ENCODE data around the gene FCGR2B.
"Not testable (repeated sequence)": the region's sequence is repeated elsewhere in the genome, so short reads cannot be mapped to it uniquely, and the experiment has no call there.

The FCGR2B gene

GRCh38 chr1:161706482-161707347 lies 43.8 kb downstream of the FCGR2B start, which contains the start of gene FCRLA:
Gene FCRLA, plus strand, starts transcription at chr1:161707229. Its CDS starts 36 bp downstream, at chr1:161707265.
- peak; percentile 51 to 82 (median 70) for DNase-seq

DNA sequence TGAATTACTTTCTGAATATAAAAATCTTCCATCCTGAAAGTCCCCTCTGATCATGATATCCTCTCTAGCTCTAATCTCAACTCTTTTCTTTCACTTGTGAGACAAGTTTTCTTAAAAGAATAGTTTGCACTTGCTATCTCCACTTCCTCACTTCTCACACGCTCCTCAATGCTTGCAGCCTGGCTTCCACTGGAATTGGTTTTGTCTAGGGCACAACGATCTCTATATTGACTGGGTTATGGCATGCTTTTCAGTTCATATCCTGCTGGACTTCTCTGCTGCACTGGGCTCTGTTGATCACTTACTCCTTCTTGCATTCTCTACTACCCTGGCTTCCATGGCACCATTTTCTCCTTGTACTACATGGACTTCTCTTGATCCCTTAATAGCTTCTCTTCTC lies 44.6 kb downstream of the FCGR2B start:
- DNase-seq, result no peak

DNA sequence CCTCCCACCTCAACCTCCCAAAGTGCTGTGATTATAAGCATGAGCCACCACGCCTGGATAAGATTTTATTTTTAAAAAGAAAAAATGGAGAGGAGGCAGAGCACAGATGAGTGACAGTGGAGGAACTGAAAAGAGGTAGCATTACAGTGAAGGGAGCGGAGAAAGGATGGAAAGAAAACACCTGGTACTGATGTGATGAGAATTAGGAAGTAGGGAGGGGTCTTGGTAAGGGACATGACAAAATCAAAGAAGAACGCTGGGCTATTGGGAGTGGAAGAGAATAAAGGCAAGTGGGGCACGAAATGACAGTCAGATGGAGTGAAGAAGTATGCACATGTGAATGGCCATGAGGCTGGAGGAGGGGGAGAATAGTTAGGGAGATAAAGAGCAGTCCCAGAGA lies 46.4 kb downstream of the FCGR2B start:
- DNase-seq, result no peak

- no peak for DNase-seq
Measured at GRCh38 chr1:161710560-161710959, 47.6 kb downstream of the FCGR2B start.

- peak; percentile 41 to 81 (median 60) for DNase-seq
Measured at GRCh38 chr1:161718559-161719324, 55.8 kb downstream of the FCGR2B start.

GRCh38 chr1:161719325-161719611 lies 56.3 kb downstream of the FCGR2B start:
- DNase-seq, result no peak

- peak in 3 of 4 experiments; percentile 30 to 50 (median 49) for DNase-seq
Measured at GRCh38 chr1:161720422-161720821, 57.5 kb downstream of the FCGR2B start.

- DNase-seq, result peak; percentile 42 to 71 (median 66)
Measured at GRCh38 chr1:161720956-161721737, 58.2 kb downstream of the FCGR2B start, which contains the start of gene FCRLB. Gene FCRLB, plus strand, starts transcription at chr1:161721544. Its CDS starts 1,129 bp downstream, at chr1:161722673.

GRCh38 chr1:161721738-161722343 lies 58.9 kb downstream of the FCGR2B start:
- DNase-seq, result peak; percentile 87 to 95 (median 91)

DNA sequence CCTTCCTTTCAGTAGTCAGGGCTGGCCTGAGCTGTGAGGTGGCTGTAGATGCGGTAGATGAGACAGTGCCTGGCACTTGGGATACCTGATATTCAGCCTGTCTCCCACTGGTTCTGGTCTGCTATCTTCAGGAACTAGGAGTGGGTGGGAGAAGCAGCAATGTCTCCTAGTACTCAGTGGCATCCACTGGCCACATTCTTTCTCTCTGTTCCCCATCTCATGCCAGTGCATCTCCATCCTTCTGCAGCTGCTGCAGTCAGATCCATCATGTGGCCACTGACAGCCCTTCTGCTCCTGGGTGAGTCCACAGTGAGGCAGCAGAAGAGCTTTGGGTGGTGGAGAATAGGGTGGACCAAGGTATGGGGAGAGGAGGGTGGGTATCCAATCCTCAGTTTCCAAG lies 59.5 kb downstream of the FCGR2B start:
- DNase-seq, result peak in 3 of 4 experiments; percentile 28 to 31 (median 30)

DNA sequence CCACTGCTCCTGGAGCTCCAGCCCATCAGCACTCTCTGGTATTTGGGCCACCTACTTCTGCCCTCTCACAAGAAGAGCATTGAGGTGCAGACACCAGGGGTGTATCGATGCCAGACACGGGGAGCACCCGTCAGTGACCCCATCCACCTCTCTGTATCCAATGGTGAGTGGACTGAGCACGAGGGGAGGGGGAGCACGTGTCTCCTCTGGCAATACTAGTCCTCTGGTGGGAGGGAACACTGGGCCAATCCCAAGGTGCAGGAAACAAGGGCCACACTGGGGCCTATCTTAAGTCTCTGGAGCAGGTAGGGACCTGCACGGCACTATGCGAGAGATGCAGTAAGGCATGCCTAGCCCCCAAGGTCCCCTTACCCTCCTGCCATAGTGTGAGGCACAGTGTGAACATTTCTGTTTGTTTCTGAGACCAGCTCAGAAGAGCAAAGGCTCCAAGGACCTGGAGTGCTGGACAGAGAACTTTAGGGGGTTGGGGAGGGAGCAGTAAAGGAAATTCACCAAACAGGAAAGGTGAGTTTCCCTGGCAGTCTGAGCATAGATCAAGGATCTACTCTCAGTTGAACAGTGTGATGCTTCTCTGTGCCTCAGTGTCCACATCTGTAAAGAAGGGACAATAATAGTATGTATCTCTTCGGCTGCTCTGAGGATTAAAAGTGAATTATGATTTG lies 60.7 kb downstream of the FCGR2B start:
- DNase-seq, result no peak

DNA sequence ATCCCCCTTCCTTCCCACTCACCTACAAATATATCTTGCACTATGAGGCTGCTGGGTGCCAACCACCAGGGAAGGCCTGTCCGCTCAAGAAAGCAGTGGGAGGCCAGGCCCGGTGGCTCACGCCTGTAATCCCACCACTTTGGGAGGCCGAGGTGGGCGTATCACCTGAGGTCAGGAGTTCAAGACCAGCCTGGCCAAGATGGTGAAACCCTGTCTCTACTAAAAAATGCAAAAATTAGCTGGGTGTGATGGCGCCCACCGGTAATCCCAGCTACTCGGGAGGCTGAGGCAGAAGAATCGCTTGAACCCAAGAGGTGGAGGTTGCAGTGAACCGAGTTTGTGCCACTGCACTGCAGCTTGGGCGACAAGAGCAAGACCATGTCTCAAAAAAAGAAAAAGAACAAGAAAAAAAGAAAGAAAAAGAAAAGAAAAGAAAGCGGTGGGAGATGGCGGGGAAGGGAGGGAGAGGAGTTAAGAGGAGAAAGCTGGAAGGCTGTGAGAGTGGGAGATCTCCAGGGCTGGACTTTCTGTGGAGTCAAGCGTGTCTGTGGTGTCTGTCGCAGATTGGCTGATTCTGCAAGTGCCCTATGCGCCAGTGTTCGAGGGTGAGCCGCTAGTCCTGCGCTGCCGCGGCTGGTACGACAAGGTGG lies 62.4 kb downstream of the FCGR2B start:
- DNase-seq, result not testable (repeated sequence)

- peak; percentile 41 to 72 (median 53) for DNase-seq
Measured at GRCh38 chr1:161725908-161726472, 63.0 kb downstream of the FCGR2B start.

DNA sequence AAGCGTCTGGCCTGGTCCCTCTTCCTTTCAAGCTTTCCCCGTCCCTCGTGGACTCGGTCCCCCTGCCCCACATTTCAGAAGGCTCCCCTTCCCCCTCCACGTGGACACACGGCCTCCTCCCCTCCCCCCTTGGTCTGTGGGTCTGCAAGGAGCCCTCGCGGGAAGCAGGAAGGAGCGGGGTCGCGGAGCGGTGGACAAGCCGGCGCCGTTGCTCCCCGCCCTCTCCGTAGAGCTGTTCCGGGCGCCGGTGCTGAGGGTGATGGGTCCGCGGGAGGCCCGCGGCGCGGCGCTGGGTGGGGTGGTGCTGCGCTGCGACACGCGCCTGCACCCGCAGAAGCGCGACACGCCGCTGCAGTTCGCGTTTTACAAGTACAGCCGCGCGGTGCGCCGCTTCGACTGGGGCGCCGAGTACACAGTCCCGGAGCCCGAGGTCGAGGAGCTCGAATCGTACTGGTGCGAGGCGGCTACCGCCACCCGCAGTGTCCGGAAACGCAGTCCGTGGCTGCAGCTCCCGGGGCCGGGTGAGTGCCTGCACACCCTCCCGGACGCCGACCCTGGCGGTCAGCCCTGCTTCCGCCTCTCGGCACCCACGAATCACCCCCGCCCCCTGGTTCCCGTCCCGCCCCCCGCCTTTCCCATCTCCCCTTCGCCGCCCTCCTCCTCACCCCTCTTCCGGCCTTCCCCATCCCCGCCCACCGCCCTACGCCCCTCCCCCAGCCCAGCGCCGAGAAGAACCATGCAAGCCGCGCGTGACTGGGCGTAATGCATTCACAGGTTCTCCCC lies 63.7 kb downstream of the FCGR2B start:
- peak; percentile 86 to 94 (median 88) for DNase-seq

GRCh38 chr1:161727256-161727924 lies 64.4 kb downstream of the FCGR2B start:
- peak; percentile 76 to 89 (median 82) for DNase-seq
